Measurements from ENCODE around the gene PDE7B.

PDE7B gene

GRCh38 chr6:136076496-136076895, 225.0 kb downstream of the PDE7B start:
- no peak overlapping the region for H3K56ac ChIP-seq (ENCODE audit: low read length)
- no peak overlapping the region for H2AK5ac ChIP-seq (ENCODE audit: low read length)
- no peak overlapping the region for H2BK5ac ChIP-seq (ENCODE audit: low read length)
- no peak overlapping the region for H3K18ac ChIP-seq (ENCODE audit: low read length)
- H4K5ac ChIP-seq (ENCODE audit: low read length), result no peak overlapping the region
- no peak overlapping the region for H3K4me3 ChIP-seq (ENCODE audit: low read length)
- no peak overlapping the region for H3K27ac ChIP-seq (ENCODE audit: low read depth, low read length)
- H2BK15ac ChIP-seq (replicated peaks; ENCODE audit: low read depth), result no peak overlapping the region
- no peak for DNase-seq
- no peak overlapping the region for H3K4me2 ChIP-seq (ENCODE audit: low read length)
- no peak overlapping the region for H4K8ac ChIP-seq (ENCODE audit: low read depth, low read length)
- whole genome bisulfite sequencing (ENCODE audit: extremely low coverage, insufficient coverage, low lambda C conversion rate), result no CpG with 5 or more reads among the region's 3 CpGs
- no peaks in the 10 kb centered on the region for H3K79me2 ChIP-seq (ENCODE audit: control insufficient read depth, insufficient read depth, low read length)
- H3K4ac ChIP-seq (ENCODE audit: low read depth, low read length), result no peak overlapping the region
- H3K23ac ChIP-seq (ENCODE audit: low read length), result no peak overlapping the region
- H3K36me3 ChIP-seq (ENCODE audit: control insufficient read depth, insufficient read depth, low read length), result no peaks in the 10 kb centered on the region
- no peaks in the 10 kb centered on the region for H3K4me1 ChIP-seq (ENCODE audit: control insufficient read depth, low read depth, low read length)
- H3K27me3 ChIP-seq (ENCODE audit: insufficient read depth, low read length, poor library complexity), result no peaks in the 10 kb centered on the region
- no peak overlapping the region for H3K9ac ChIP-seq (ENCODE audit: low read length)
- H2BK120ac ChIP-seq (ENCODE audit: low read depth, low read length), result no peak overlapping the region
- H3K79me1 ChIP-seq (ENCODE audit: low read length), result no peaks in the 10 kb centered on the region

- Histone ChIP-seq H3K27ac (ENCODE audit: low read depth, low read length) (no peak overlapping the region), H2BK5ac (ENCODE audit: low read length) (no peak overlapping the region), H3K4me1 (ENCODE audit: control insufficient read depth, low read depth, low read length) (no peaks in the 10 kb centered on the region), H3K23ac (ENCODE audit: low read length) (no peak overlapping the region), H3K4me3 (ENCODE audit: low read length) (no peak overlapping the region), H3K27me3 (ENCODE audit: insufficient read depth, low read length, poor library complexity) (no peaks in the 10 kb centered on the region), H2BK15ac (replicated peaks; ENCODE audit: low read depth) (no peak overlapping the region), H2AK5ac (ENCODE audit: low read length) (no peak overlapping the region), H3K18ac (ENCODE audit: low read length) (no peak overlapping the region), H3K79me1 (ENCODE audit: low read length) (no peaks in the 10 kb centered on the region), H3K79me2 (ENCODE audit: control insufficient read depth, insufficient read depth, low read length) (no peaks in the 10 kb centered on the region), H4K5ac (ENCODE audit: low read length) (no peak overlapping the region), H3K36me3 (ENCODE audit: control insufficient read depth, insufficient read depth, low read length) (no peaks in the 10 kb centered on the region), H3K4me2 (ENCODE audit: low read length) (no peak overlapping the region), H2BK120ac (ENCODE audit: low read depth, low read length) (no peak overlapping the region), H3K56ac (ENCODE audit: low read length) (no peak overlapping the region), H3K4ac (ENCODE audit: low read depth, low read length) (no peak overlapping the region), H4K8ac (ENCODE audit: low read depth, low read length) (no peak overlapping the region), H3K9ac (ENCODE audit: low read length) (no peak overlapping the region)
- DNase-seq, result no peak
- no CpG with 5 or more reads among the region's 5 CpGs for WGBS (ENCODE audit: extremely low coverage, insufficient coverage, low lambda C conversion rate)
Measured at GRCh38 chr6:136077834-136078576, 226.5 kb downstream of the PDE7B start.

- Histone ChIP-seq H3K9ac (ENCODE audit: low read length) (no peak overlapping the region), H2BK15ac (replicated peaks; ENCODE audit: low read depth) (no peak overlapping the region), H3K56ac (ENCODE audit: low read length) (no peak overlapping the region), H2BK5ac (ENCODE audit: low read length) (no peak overlapping the region), H3K79me1 (ENCODE audit: low read length) (no peaks in the 10 kb centered on the region), H3K23ac (ENCODE audit: low read length) (no peak overlapping the region), H3K4ac (ENCODE audit: low read depth, low read length) (no peak overlapping the region), H2AK5ac (ENCODE audit: low read length) (no peak overlapping the region), H4K8ac (ENCODE audit: low read depth, low read length) (no peak overlapping the region), H2BK120ac (ENCODE audit: low read depth, low read length) (no peak overlapping the region), H3K36me3 (ENCODE audit: control insufficient read depth, insufficient read depth, low read length) (no peaks in the 10 kb centered on the region), H3K27ac (ENCODE audit: low read depth, low read length) (no peak overlapping the region), H3K18ac (ENCODE audit: low read length) (no peak overlapping the region), H3K4me2 (ENCODE audit: low read length) (no peak overlapping the region), H3K4me1 (ENCODE audit: control insufficient read depth, low read depth, low read length) (no peaks in the 10 kb centered on the region), H3K79me2 (ENCODE audit: control insufficient read depth, insufficient read depth, low read length) (no peaks in the 10 kb centered on the region), H3K27me3 (ENCODE audit: insufficient read depth, low read length, poor library complexity) (no peaks in the 10 kb centered on the region), H3K4me3 (ENCODE audit: low read length) (no peak overlapping the region), H4K5ac (ENCODE audit: low read length) (no peak overlapping the region)
- no CpG with 5 or more reads among the region's 6 CpGs for WGBS (ENCODE audit: extremely low coverage, insufficient coverage, low lambda C conversion rate)
- no peak for DNase-seq
Measured at GRCh38 chr6:136079701-136080565, 228.4 kb downstream of the PDE7B start.

- H2BK15ac ChIP-seq (replicated peaks; ENCODE audit: low read depth), result no peak overlapping the region
- no peak overlapping the region for H3K23ac ChIP-seq (ENCODE audit: low read length)
- H4K5ac ChIP-seq (ENCODE audit: low read length), result no peak overlapping the region
- H3K36me3 ChIP-seq (ENCODE audit: control insufficient read depth, insufficient read depth, low read length), result no peaks in the 10 kb centered on the region
- H3K18ac ChIP-seq (ENCODE audit: low read length), result no peak overlapping the region
- H3K56ac ChIP-seq (ENCODE audit: low read length), result no peak overlapping the region
- no peaks in the 10 kb centered on the region for H3K79me2 ChIP-seq (ENCODE audit: control insufficient read depth, insufficient read depth, low read length)
- no peak for DNase-seq
- H2BK120ac ChIP-seq (ENCODE audit: low read depth, low read length), result no peak overlapping the region
- H4K8ac ChIP-seq (ENCODE audit: low read depth, low read length), result no peak overlapping the region
- H3K4ac ChIP-seq (ENCODE audit: low read depth, low read length), result no peak overlapping the region
- H3K9ac ChIP-seq (ENCODE audit: low read length), result no peak overlapping the region
- no peak overlapping the region for H3K4me3 ChIP-seq (ENCODE audit: low read length)
- no peak overlapping the region for H3K4me2 ChIP-seq (ENCODE audit: low read length)
- no peak overlapping the region for H2AK5ac ChIP-seq (ENCODE audit: low read length)
- H3K79me1 ChIP-seq (ENCODE audit: low read length), result no peaks in the 10 kb centered on the region
- no peak overlapping the region for H3K27ac ChIP-seq (ENCODE audit: low read depth, low read length)
- no peaks in the 10 kb centered on the region for H3K27me3 ChIP-seq (ENCODE audit: insufficient read depth, low read length, poor library complexity)
- H3K4me1 ChIP-seq (ENCODE audit: control insufficient read depth, low read depth, low read length), result no peaks in the 10 kb centered on the region
- H2BK5ac ChIP-seq (ENCODE audit: low read length), result no peak overlapping the region
Measured at GRCh38 chr6:136083540-136083939, 232.0 kb downstream of the PDE7B start.

GRCh38 chr6:136084403-136084802, 232.9 kb downstream of the PDE7B start:
- H3K4ac ChIP-seq (ENCODE audit: low read depth, low read length), result no peak overlapping the region
- no peak overlapping the region for H3K23ac ChIP-seq (ENCODE audit: low read length)
- H4K8ac ChIP-seq (ENCODE audit: low read depth, low read length), result no peak overlapping the region
- H3K27ac ChIP-seq (ENCODE audit: low read depth, low read length), result no peak overlapping the region
- no peaks in the 10 kb centered on the region for H3K36me3 ChIP-seq (ENCODE audit: control insufficient read depth, insufficient read depth, low read length)
- H2BK120ac ChIP-seq (ENCODE audit: low read depth, low read length), result no peak overlapping the region
- no peaks in the 10 kb centered on the region for H3K27me3 ChIP-seq (ENCODE audit: insufficient read depth, low read length, poor library complexity)
- H3K4me3 ChIP-seq (ENCODE audit: low read length), result no peak overlapping the region
- no peaks in the 10 kb centered on the region for H3K79me1 ChIP-seq (ENCODE audit: low read length)
- H3K4me1 ChIP-seq (ENCODE audit: control insufficient read depth, low read depth, low read length), result no peaks in the 10 kb centered on the region
- DNase-seq, result no peak
- no peak overlapping the region for H2BK5ac ChIP-seq (ENCODE audit: low read length)
- no peak overlapping the region for H3K9ac ChIP-seq (ENCODE audit: low read length)
- H3K4me2 ChIP-seq (ENCODE audit: low read length), result no peak overlapping the region
- no CpG with 5 or more reads among the region's 1 CpG for WGBS (ENCODE audit: extremely low coverage, insufficient coverage, low lambda C conversion rate)
- H4K5ac ChIP-seq (ENCODE audit: low read length), result no peak overlapping the region
- no peaks in the 10 kb centered on the region for H3K79me2 ChIP-seq (ENCODE audit: control insufficient read depth, insufficient read depth, low read length)
- H2AK5ac ChIP-seq (ENCODE audit: low read length), result no peak overlapping the region
- H2BK15ac ChIP-seq (replicated peaks; ENCODE audit: low read depth), result no peak overlapping the region
- no peak overlapping the region for H3K18ac ChIP-seq (ENCODE audit: low read length)
- no peak overlapping the region for H3K56ac ChIP-seq (ENCODE audit: low read length)
